ENCODE results near the gene SLC66A1.

GRCh38 chr1:19310061-19310460, 2.1 kb upstream of the SLC66A1 start:
- TF ChIP-seq CTCF (IDR thresholded peaks at IDR 0.05), result no peak
- no peak for TF ChIP-seq POLR2A (IDR thresholded peaks at IDR 0.05; ENCODE audit: low read length)
- no peak for TF ChIP-seq CBX2 (IDR thresholded peaks at IDR 0.05; ENCODE audit: borderline replicate concordance, low read depth)
- no peak for TF ChIP-seq TP53 (CRISPR knock-in tag; IDR thresholded peaks at IDR 0.05)

All from A549 (cell line).